PC-9 (cell line): ENCODE results near the gene GMEB2.

Source experiments
- EZH2 ChIP-seq: fragments of 200-600 bp; sonication (generic); IDR thresholded peaks from 2 replicates; pipeline ENCODE4 v1.8.0; 2017; ENCODE audit warnings: antibody characterized with exemption, low read depth
- TF ChIP-seq, protein P1 (sequence below): fragments of 200-600 bp; sonication (generic); conservative IDR thresholded peaks from 2 replicates; pipeline ENCODE4 v1.6.1; 2017; ENCODE audit warnings: mixed run types, antibody characterized with exemption, mild to moderate bottlenecking, moderate library complexity

GRCh38 chr20:63573647-63574131, 53.2 kb downstream of the GMEB2 start:
- TF ChIP-seq, protein P1, sequence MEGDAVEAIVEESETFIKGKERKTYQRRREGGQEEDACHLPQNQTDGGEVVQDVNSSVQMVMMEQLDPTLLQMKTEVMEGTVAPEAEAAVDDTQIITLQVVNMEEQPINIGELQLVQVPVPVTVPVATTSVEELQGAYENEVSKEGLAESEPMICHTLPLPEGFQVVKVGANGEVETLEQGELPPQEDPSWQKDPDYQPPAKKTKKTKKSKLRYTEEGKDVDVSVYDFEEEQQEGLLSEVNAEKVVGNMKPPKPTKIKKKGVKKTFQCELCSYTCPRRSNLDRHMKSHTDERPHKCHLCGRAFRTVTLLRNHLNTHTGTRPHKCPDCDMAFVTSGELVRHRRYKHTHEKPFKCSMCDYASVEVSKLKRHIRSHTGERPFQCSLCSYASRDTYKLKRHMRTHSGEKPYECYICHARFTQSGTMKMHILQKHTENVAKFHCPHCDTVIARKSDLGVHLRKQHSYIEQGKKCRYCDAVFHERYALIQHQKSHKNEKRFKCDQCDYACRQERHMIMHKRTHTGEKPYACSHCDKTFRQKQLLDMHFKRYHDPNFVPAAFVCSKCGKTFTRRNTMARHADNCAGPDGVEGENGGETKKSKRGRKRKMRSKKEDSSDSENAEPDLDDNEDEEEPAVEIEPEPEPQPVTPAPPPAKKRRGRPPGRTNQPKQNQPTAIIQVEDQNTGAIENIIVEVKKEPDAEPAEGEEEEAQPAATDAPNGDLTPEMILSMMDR: no peak
- TF ChIP-seq EZH2: no peak
